SH-SY5Y (cell line): ENCODE results near the gene FAM169A.

Experiments used
- GATA2 ChIP-seq: IDR thresholded peaks from 2 replicates; pipeline ENCODE4 v1.6.1; 2011; ENCODE audit warnings: mild to moderate bottlenecking, low read depth, low read length
- GATA3 ChIP-seq: IDR thresholded peaks from 2 replicates; pipeline ENCODE4 v1.6.1; 2011; ENCODE audit warnings: low read depth, mild to moderate bottlenecking, low read length, moderate library complexity

GRCh38 chr5:74766849-74767578, 99.2 kb downstream of the FAM169A start, which contains the start of the genes GFM2 and NSA2:
- TF ChIP-seq GATA3 (no peak), GATA2 (no peak)
